Colonic mucosa (tissue), 4 donors: Measurements from ENCODE around the gene PDE6B. TPM values are rescaled to one million over a fixed set of nuclear protein-coding genes. Genes with fewer than 3 reads are reported as not detected.

Experiments used
- DNase-seq: peaks from one replicate; pipeline ENCODE4 v3.0.0-alpha.2; 2020
- H3K27ac ChIP-seq: fragments of 200-600 bp; one replicate; pipeline ENCODE4 v1.8.0; 2021
- H3K27me3 ChIP-seq: fragments of 200-600 bp; one replicate; pipeline ENCODE4 v1.8.0; 2021
- H3K36me3 ChIP-seq: fragments of 200-600 bp; one replicate; pipeline ENCODE4 v1.8.0; 2021
- H3K4me1 ChIP-seq: fragments of 200-600 bp; one replicate; pipeline ENCODE4 v1.8.0; 2021; ENCODE audit warnings: mild to moderate bottlenecking
- H3K4me3 ChIP-seq: fragments of 200-600 bp; one replicate; pipeline ENCODE4 v1.8.0; 2021
- H3K9ac ChIP-seq, 2 donors: one replicate each; pipeline ENCODE4 v1.7.0; 2013; ENCODE audit warnings: control low read depth in 2 of 2, low read depth in 2 of 2, low read length in 2 of 2
- H3K9me3 ChIP-seq: fragments of 200-600 bp; one replicate; pipeline ENCODE4 v1.8.0; 2021
- intact Hi-C: fragments of 100-400 bp; cut with DNase I; formaldehyde crosslinking; loops from one replicate; pipeline ENCODE4 v1.14.1; 2022
- total RNA-seq, 2 donors: library from RNA; stranded (reverse); fragmentation: NEBNext Ultra II Directional in 1 of 2; extraction: Animal tissue kit (Norgen Biotek cat#: 25700) in 1 of 2; gene quantifications; one replicate each; pipeline ENCODE4 v1.2.1, GENCODE V29; 2021
- TF ChIP-seq, protein P1 (sequence below): fragments of 200-600 bp; IDR thresholded peaks from one replicate; pipeline ENCODE4 v1.8.0; 2022; ENCODE audit warnings: antibody characterized with exemption, mild to moderate bottlenecking
- donor health status: healthy.
- donor health status: DM: no; HTN: no; CAD: no.
- donor health status: DM: no; HTN: no; CAD: no.

Gene PDE6B
- total RNA-seq, 2 donors from 2014 or later: 1.2 to 2.3 TPM

- Histone ChIP-seq H3K4me1 (peaks cover 4% of the 10 kb centered on the region), H3K27ac (no peak overlapping the region), H3K4me3 (peak overlapping the region; percentile 43), H3K9me3 (no peaks in the 10 kb centered on the region), H3K27me3 (no peaks in the 10 kb centered on the region), H3K9ac (peak overlapping the region; percentile 9 to 55), H3K36me3 (no peaks in the 10 kb centered on the region)
- TF ChIP-seq, protein P1, sequence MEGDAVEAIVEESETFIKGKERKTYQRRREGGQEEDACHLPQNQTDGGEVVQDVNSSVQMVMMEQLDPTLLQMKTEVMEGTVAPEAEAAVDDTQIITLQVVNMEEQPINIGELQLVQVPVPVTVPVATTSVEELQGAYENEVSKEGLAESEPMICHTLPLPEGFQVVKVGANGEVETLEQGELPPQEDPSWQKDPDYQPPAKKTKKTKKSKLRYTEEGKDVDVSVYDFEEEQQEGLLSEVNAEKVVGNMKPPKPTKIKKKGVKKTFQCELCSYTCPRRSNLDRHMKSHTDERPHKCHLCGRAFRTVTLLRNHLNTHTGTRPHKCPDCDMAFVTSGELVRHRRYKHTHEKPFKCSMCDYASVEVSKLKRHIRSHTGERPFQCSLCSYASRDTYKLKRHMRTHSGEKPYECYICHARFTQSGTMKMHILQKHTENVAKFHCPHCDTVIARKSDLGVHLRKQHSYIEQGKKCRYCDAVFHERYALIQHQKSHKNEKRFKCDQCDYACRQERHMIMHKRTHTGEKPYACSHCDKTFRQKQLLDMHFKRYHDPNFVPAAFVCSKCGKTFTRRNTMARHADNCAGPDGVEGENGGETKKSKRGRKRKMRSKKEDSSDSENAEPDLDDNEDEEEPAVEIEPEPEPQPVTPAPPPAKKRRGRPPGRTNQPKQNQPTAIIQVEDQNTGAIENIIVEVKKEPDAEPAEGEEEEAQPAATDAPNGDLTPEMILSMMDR: no peak
- intact Hi-C loops: no loop called here
- DNase-seq: peak; percentile 67
Measured at GRCh38 chr4:680928-681645, 55.7 kb downstream of the PDE6B start.

GRCh38 chr4:681736-682451 is 56.5 kb downstream of the PDE6B start:
- Histone ChIP-seq H3K9ac (peak overlapping the region in 1 of 2 donors; percentile 5), H3K4me1 (peaks cover 8% of the 10 kb centered on the region), H3K27ac (no peak overlapping the region), H3K27me3 (no peaks in the 10 kb centered on the region), H3K4me3 (peak overlapping the region; percentile 17), H3K36me3 (no peaks in the 10 kb centered on the region), H3K9me3 (no peaks in the 10 kb centered on the region)
- intact Hi-C loops: no loop called here
- DNase-seq: peak; percentile 88
- TF ChIP-seq, protein P1: no peak

DNA sequence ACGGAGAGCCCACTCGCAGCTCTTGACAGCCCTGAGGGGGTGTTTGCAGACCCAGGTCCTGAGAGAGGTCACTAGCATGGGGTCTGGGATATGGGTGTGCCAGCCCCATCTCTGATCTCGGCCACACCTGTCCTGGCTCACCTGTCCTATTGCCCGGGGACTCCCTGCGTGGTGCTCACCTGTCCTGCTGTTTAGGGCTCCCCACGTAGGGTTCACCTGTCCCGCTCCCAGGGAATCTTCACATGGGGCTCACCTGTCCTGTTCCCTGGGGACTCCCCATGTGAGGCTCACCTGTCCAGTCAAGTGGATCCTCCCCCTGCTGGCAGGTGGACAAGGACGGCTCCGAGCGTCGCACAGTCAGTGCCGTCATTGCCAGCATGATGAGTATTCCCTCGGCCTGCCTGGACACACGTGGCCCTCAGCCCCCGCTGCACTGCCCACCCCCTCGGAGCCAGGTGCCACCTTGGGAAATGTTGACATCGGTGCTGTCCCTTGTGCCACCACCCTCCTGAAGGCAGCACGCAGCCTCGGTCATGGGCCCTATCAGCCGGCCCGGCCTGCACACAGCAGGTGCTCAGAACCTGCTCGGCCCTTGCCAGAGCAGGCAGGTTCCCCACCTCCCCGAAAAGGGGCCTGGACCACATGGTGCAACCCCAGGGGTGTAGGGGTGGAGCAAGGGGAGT is 57.3 kb downstream of the PDE6B start:
- Histone ChIP-seq H3K36me3 (no peaks in the 10 kb centered on the region), H3K4me3 (no peak overlapping the region), H3K27ac (no peak overlapping the region), H3K9ac (no peak overlapping the region), H3K27me3 (no peaks in the 10 kb centered on the region), H3K9me3 (no peaks in the 10 kb centered on the region), H3K4me1 (peaks cover 14% of the 10 kb centered on the region)
- TF ChIP-seq, protein P1: no peak
- intact Hi-C loops: no loop called here
- no peak for DNase-seq

DNA sequence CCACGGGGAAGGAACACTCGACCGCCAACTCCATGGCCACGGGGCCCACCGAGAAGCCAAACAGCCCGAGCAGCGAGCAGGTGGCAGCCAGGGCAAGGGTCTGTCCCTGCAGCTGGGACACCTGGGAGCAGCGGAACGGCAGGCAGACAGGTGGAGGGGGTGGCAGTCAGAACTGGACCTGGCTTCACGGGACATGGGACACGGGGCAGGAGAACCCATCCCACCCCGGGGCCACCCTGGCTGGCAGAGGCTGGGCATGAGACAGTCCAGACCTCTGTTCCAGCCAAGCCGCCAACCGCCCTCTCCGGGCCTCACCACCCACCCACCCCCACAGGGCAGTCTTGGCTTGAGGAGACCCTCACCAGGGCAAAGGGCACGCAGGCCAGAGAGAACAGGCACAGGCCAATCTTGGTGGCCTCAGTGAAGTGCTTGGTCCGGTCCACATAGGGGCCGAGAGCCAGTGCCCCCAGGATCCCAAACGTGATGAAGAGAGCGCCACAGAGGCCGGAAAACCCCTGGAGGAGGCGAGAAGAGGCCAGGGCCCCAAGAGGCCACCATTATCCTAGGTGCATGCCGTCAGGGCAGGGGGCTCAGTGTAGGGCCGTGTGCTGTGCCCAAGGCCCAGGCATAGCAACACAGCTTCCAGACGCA is 58.0 kb downstream of the PDE6B start:
- Histone ChIP-seq H3K27me3 (no peaks in the 10 kb centered on the region), H3K9me3 (no peaks in the 10 kb centered on the region), H3K36me3 (no peaks in the 10 kb centered on the region), H3K4me1 (peaks cover 19% of the 10 kb centered on the region), H3K4me3 (no peak overlapping the region), H3K9ac (peak overlapping the region in 1 of 2 donors; percentile 12), H3K27ac (no peak overlapping the region)
- TF ChIP-seq, protein P1: no peak
- intact Hi-C loops: no loop called here
- DNase-seq: no peak

DNA sequence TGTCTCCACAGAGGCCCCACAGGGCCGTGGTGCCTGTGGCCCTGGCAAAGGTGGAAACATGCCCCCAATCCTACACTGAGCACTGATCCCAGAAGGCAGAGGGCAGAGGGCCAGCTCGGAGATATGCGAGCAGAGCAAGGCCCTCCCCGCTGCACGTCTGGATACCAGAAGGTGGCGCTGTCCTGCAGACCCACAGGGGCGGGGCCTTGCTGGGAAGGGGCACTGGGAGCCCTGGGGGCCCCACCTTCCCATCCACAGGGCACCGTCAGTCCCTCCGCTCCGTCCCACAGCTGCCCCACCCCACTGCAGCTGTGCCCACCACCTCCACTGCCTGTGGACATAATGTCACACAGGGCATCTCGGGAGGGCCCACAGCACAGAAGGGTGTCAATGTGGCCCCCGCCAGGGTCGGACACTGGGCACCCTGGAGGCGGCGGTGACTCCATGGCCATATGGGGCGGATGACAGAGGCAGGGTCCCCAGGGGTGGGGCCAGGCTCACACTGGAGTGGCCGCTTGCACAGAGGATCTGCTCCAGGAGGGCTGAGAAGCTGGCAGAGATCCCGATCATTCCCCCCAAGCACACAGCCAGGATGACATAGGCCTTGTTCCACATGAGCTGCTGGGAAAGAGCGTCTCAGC is 58.7 kb downstream of the PDE6B start:
- intact Hi-C loops: no loop called here

More for the DNA sequence above, 58.7 kb downstream of the PDE6B start:
- no peak overlapping the region for H3K27ac ChIP-seq
- no peak overlapping the region for H3K4me3 ChIP-seq
- no peaks in the 10 kb centered on the region for H3K9me3 ChIP-seq
- TF ChIP-seq, protein P1: peak; percentile 78
- DNase-seq: peak; percentile 78
- H3K36me3 ChIP-seq: no peaks in the 10 kb centered on the region
- H3K4me1 ChIP-seq: peaks cover 21% of the 10 kb centered on the region
- H3K9ac ChIP-seq: peak overlapping the region in 1 of 2 donors; percentile 12
- no peaks in the 10 kb centered on the region for H3K27me3 ChIP-seq
